Endodermal cell (in vitro differentiated cells): ENCODE data around the gene ADGRD1. TPM values are rescaled to one million over a fixed set of nuclear protein-coding genes. Genes with fewer than 3 reads are reported as not detected.

ENCODE experiments used
- DNase-seq: peaks from one replicate; pipeline ENCODE4 v3.0.0-alpha.2; 2017
- H3K27ac ChIP-seq: 2 replicates; pipeline ENCODE4 v1.5.1; 2013; ENCODE audit warnings: mild to moderate bottlenecking, low read depth, low read length, moderate library complexity
- H3K27me3 ChIP-seq: 2 replicates; pipeline ENCODE4 v1.6.1; 2013; ENCODE audit warnings: mild to moderate bottlenecking, low read length, moderate library complexity; ENCODE audit not compliant: insufficient read depth, control insufficient read depth, poor library complexity, severe bottlenecking
- H3K36me3 ChIP-seq: 2 replicates; pipeline ENCODE4 v1.7.0; 2013; ENCODE audit warnings: mild to moderate bottlenecking, low read length, moderate library complexity; ENCODE audit not compliant: control insufficient read depth, insufficient read depth
- H3K4me1 ChIP-seq: one replicate; pipeline ENCODE4 v1.7.0; 2013; ENCODE audit warnings: low read length; ENCODE audit not compliant: control insufficient read depth, insufficient read depth
- H3K4me3 ChIP-seq: 2 replicates; pipeline ENCODE4 v1.5.1; 2013; ENCODE audit warnings: mild to moderate bottlenecking, low read length, moderate library complexity
- H3K9ac ChIP-seq: 2 replicates; pipeline ENCODE4 v1.6.1; 2013; ENCODE audit warnings: mild to moderate bottlenecking, low read length, moderate library complexity; ENCODE audit not compliant: poor library complexity, severe bottlenecking; ENCODE audit errors: extremely low read depth
- H3K9me3 ChIP-seq: 2 replicates; pipeline ENCODE4 v1.6.1; 2013; ENCODE audit warnings: mild to moderate bottlenecking, low read length, moderate library complexity; ENCODE audit not compliant: control insufficient read depth
- H3K27ac Mint-ChIP-seq: 2 replicates; pipeline ENCODE4 v1.8.0; 2020; ENCODE audit warnings: mixed read lengths
- H3K27me3 Mint-ChIP-seq: 2 replicates; pipeline ENCODE4 v1.8.0; 2021; ENCODE audit warnings: mild to moderate bottlenecking, mixed read lengths; ENCODE audit not compliant: insufficient read depth
- H3K36me3 Mint-ChIP-seq: 2 replicates; pipeline ENCODE4 v1.8.0; 2020; ENCODE audit warnings: low read depth, mixed read lengths
- H3K4me1 Mint-ChIP-seq: 2 replicates; pipeline ENCODE4 v1.8.0; 2020; ENCODE audit warnings: mixed read lengths
- H3K4me3 Mint-ChIP-seq: 2 replicates; pipeline ENCODE4 v1.8.0; 2020; ENCODE audit warnings: mild to moderate bottlenecking, moderate library complexity, mixed read lengths
- H3K9me3 Mint-ChIP-seq: 2 replicates; pipeline ENCODE4 v1.8.0; 2020; ENCODE audit warnings: mild to moderate bottlenecking, mixed read lengths
- CTCF ChIP-seq: fragments of 200-600 bp; sonication (generic); conservative IDR thresholded peaks from 2 replicates; pipeline ENCODE4 v1.5.0; 2021; ENCODE audit warnings: antibody characterized with exemption, mild to moderate bottlenecking
- WGBS, 2 experiments: methylation state at CpG; one replicate each; pipeline versions ENCODE4 v1.1.5 to v1.1.7; 2013; ENCODE audit warnings: missing lambda C conversion rate in 2 of 2, mixed read lengths in 1 of 2; ENCODE audit not compliant: insufficient coverage in 1 of 2, insufficient read length in 1 of 2; 5-methylcytosine and 5-hydroxymethylcytosine counted together
- total RNA-seq, 2 donors: library from RNA; stranded (reverse); fragmentation: NEBNext Ultra II Directional in 1 of 2; extraction: Animal tissue kit (Norgen Biotek cat#: 25700) in 1 of 2; gene quantifications; 2 replicates in 1 of 2; 3 replicates in 1 of 2; pipeline ENCODE4 v1.2.1, GENCODE V29; 2021

Gene ADGRD1
- total RNA-seq, 2 donors from 2014 or later = 1.3 to 2.9 TPM

GRCh38 chr12:130920119-130920703 lies 33.5 kb upstream of the ADGRD1 start:
- Mint-ChIP-seq H3K27ac (no peak overlapping the region), H3K4me3 (no peak overlapping the region), H3K27me3 (peaks cover 14% of the 10 kb centered on the region), H3K9me3 (peaks cover 5% of the 10 kb centered on the region), H3K4me1 (no peaks in the 10 kb centered on the region), H3K36me3 (no peaks in the 10 kb centered on the region)
- no peak for TF ChIP-seq CTCF
- no peak overlapping the region for H3K27ac ChIP-seq
- no peaks in the 10 kb centered on the region for H3K4me1 ChIP-seq
- DNase-seq = no peak
- H3K4me3 ChIP-seq = no peak overlapping the region
- H3K9me3 ChIP-seq = no peaks in the 10 kb centered on the region
- WGBS, 2 experiments = 91 to 92% methylated on average over 15 of the region's 15 CpGs
- H3K9ac ChIP-seq = no peak overlapping the region
- no peaks in the 10 kb centered on the region for H3K36me3 ChIP-seq
- H3K27me3 ChIP-seq = peaks cover 5% of the 10 kb centered on the region

GRCh38 chr12:130920723-130921381 lies 32.9 kb upstream of the ADGRD1 start:
- H3K27ac Mint-ChIP-seq = no peak overlapping the region
- H3K9ac ChIP-seq = no peak overlapping the region
- H3K36me3 Mint-ChIP-seq = no peaks in the 10 kb centered on the region
- no peak overlapping the region for H3K4me3 Mint-ChIP-seq
- no peak overlapping the region for H3K27ac ChIP-seq
- peaks cover 5% of the 10 kb centered on the region for H3K27me3 ChIP-seq
- 80 to 85% methylated on average over 8 of the region's 8 CpGs for WGBS, 2 experiments
- H3K27me3 Mint-ChIP-seq = peaks cover 14% of the 10 kb centered on the region
- peaks cover 5% of the 10 kb centered on the region for H3K9me3 Mint-ChIP-seq
- H3K4me1 ChIP-seq = no peaks in the 10 kb centered on the region
- no peaks in the 10 kb centered on the region for H3K9me3 ChIP-seq
- no peak for DNase-seq
- no peaks in the 10 kb centered on the region for H3K4me1 Mint-ChIP-seq
- TF ChIP-seq CTCF = no peak
- no peak overlapping the region for H3K4me3 ChIP-seq
- H3K36me3 ChIP-seq = no peaks in the 10 kb centered on the region

GRCh38 chr12:130922511-130922953 lies 31.2 kb upstream of the ADGRD1 start:
- 90 to 100% methylated on average over 1 to 4 of the region's 4 CpGs for WGBS, 2 experiments

More at GRCh38 chr12:130922511-130922953, 31.2 kb upstream of the ADGRD1 start:
- peaks cover 5% of the 10 kb centered on the region for H3K9me3 Mint-ChIP-seq
- Histone ChIP-seq H3K9me3 (no peaks in the 10 kb centered on the region), H3K27me3 (no peaks in the 10 kb centered on the region), H3K4me1 (no peaks in the 10 kb centered on the region), H3K4me3 (no peak overlapping the region), H3K9ac (no peak overlapping the region), H3K27ac (no peak overlapping the region), H3K36me3 (no peaks in the 10 kb centered on the region)
- H3K4me3 Mint-ChIP-seq = no peak overlapping the region
- peaks cover 5% of the 10 kb centered on the region for H3K27me3 Mint-ChIP-seq
- no peak for TF ChIP-seq CTCF
- no peaks in the 10 kb centered on the region for H3K4me1 Mint-ChIP-seq
- no peak overlapping the region for H3K27ac Mint-ChIP-seq
- no peak for DNase-seq
- no peaks in the 10 kb centered on the region for H3K36me3 Mint-ChIP-seq
